Measurements from ENCODE around the gene OR4C6. TPM values are rescaled to one million over a fixed set of nuclear protein-coding genes. Genes with fewer than 3 reads are reported as not detected.

OR4C6 gene
- not detected in 2 replicates for total RNA-seq (2014; rRNA removed; shearing (Covaris generic))
- not detected in 2 replicates for total RNA-seq (2022)
- Bru-seq, nascent RNA, result not detected
- BruChase-seq, experiment 1, labeled RNA remaining after a 6-hour chase, result not detected
- BruChase-seq, experiment 2, labeled RNA remaining after a 2-hour chase, result not detected
- long read RNA-seq, result 0 reads

DNA sequence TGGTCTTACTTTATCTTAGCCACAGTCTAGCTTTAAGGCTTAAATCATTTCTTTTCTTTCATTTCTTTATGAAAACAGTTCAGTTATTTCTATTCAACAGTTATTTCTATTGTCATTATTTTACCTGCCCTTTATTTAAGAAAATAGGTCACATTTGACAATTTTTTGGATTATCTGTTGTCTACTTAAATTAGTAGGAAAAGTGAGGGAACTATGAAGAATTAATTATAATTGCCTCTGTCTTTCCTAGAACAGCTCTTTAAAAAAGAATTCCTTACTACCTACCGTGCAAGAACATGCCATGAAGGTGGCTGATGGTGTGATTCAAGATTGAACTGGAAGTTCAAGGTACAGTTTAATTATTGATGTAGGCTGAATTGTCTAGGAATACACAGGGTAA, at the start of gene OR4C6:
Gene OR4C6 (plus strand): TSS at position 301 of the 400 bp plus-strand sequence. CDS start 2,966 bp downstream, outside the sequence.
- no peak within 1 kb of the TSS for H3K4me2 ChIP-seq (ENCODE audit: low read length)
- no peak within 1 kb of the TSS for H3K4me3 ChIP-seq (ENCODE audit: low read depth, low read length, poor library complexity, severe bottlenecking)
- H4K20me1 ChIP-seq (ENCODE audit: insufficient read depth, low read length), result no peaks in the 10 kb centered on the region
- DNase-seq (ENCODE audit: low spot score), result no peak
- no peaks in the 10 kb centered on the region for H3K79me2 ChIP-seq (ENCODE audit: insufficient read depth, low read depth, low read length)
- no TSS peak for BruUV-seq (replicated peaks)
- no peaks in the 10 kb centered on the region for H3K4me1 ChIP-seq (ENCODE audit: insufficient read depth, low read length, poor library complexity, severe bottlenecking)
- CTCF ChIA-PET (ENCODE audit: unreplicated experiment), result no interaction called here
- H2AFZ ChIP-seq (ENCODE audit: low read length), result no peak within 1 kb of the TSS
- no peaks in the 10 kb centered on the region for H3K9me2 ChIP-seq (ENCODE audit: insufficient read depth, low read length)
- no peaks in the 10 kb centered on the region for H3K9me3 ChIP-seq (ENCODE audit: low read length)
- TF ChIP-seq EZH2phosphoT487 (IDR thresholded peaks at IDR 0.05; ENCODE audit: borderline replicate concordance, low read depth, low read length), result no peak
- TF ChIP-seq, protein P1, sequence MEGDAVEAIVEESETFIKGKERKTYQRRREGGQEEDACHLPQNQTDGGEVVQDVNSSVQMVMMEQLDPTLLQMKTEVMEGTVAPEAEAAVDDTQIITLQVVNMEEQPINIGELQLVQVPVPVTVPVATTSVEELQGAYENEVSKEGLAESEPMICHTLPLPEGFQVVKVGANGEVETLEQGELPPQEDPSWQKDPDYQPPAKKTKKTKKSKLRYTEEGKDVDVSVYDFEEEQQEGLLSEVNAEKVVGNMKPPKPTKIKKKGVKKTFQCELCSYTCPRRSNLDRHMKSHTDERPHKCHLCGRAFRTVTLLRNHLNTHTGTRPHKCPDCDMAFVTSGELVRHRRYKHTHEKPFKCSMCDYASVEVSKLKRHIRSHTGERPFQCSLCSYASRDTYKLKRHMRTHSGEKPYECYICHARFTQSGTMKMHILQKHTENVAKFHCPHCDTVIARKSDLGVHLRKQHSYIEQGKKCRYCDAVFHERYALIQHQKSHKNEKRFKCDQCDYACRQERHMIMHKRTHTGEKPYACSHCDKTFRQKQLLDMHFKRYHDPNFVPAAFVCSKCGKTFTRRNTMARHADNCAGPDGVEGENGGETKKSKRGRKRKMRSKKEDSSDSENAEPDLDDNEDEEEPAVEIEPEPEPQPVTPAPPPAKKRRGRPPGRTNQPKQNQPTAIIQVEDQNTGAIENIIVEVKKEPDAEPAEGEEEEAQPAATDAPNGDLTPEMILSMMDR (conservative IDR thresholded peaks at IDR 0.05; ENCODE audit: low read length), result no peak
- intact Hi-C loops (cut with micrococcal nuclease; ENCODE audit: unreplicated experiment), result no loop called here
- POLR2A ChIA-PET, result no interaction called here
- H3K36me3 ChIP-seq (ENCODE audit: insufficient read depth, low read length), result no peaks in the 10 kb centered on the region
- H3K27ac ChIP-seq (ENCODE audit: low read depth, low read length, poor library complexity, severe bottlenecking), result no peak within 1 kb of the TSS

DNA sequence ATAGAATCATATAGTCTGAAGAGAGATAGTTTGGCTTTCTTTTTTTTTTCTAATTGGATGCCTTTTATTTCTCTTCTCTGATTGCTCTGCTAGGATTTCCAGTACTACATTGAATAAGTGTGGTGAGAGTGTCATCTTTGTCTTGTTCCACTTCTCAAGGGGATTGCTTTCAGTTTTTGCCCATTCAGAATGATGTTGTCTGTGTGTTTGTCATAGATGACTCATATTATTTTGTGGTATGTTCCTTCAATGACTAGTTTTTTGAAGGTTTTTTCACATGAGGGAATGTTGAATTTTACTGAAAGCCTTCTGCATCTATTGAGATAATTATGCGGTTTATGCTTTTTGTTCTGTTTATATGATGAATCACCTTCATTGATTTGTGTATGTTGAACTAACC, 37.5 kb upstream of the OR4C6 start:
- ChIA-PET CTCF (ENCODE audit: unreplicated experiment) (no interaction called here), POLR2A (no interaction called here)
- no peak overlapping the region for H3K4me2 ChIP-seq (ENCODE audit: low read length)
- H3K79me2 ChIP-seq (ENCODE audit: insufficient read depth, low read depth, low read length), result no peaks in the 10 kb centered on the region
- H2AFZ ChIP-seq (ENCODE audit: low read length), result no peak overlapping the region
- DNase-seq (ENCODE audit: low spot score), result no peak
- H3K27ac ChIP-seq (ENCODE audit: low read depth, low read length, poor library complexity, severe bottlenecking), result no peak overlapping the region
- intact Hi-C loops (cut with micrococcal nuclease; ENCODE audit: unreplicated experiment), result no loop called here
- H3K9me2 ChIP-seq (ENCODE audit: insufficient read depth, low read length), result no peaks in the 10 kb centered on the region
- H3K36me3 ChIP-seq (ENCODE audit: insufficient read depth, low read length), result no peaks in the 10 kb centered on the region
- no peaks in the 10 kb centered on the region for H3K4me1 ChIP-seq (ENCODE audit: insufficient read depth, low read length, poor library complexity, severe bottlenecking)
- no TSS peak for BruUV-seq (replicated peaks)
- H3K4me3 ChIP-seq (ENCODE audit: low read depth, low read length, poor library complexity, severe bottlenecking), result no peak overlapping the region
- 0 out of 2 replicates have a peak, but pooled peaks cover 6% of the 10 kb centered on the region for H3K9me3 ChIP-seq (ENCODE audit: low read length)
- H4K20me1 ChIP-seq (ENCODE audit: insufficient read depth, low read length), result no peaks in the 10 kb centered on the region
- TF ChIP-seq EZH2phosphoT487 (IDR thresholded peaks at IDR 0.05; ENCODE audit: borderline replicate concordance, low read depth, low read length), result no peak
- TF ChIP-seq, protein P1 (conservative IDR thresholded peaks at IDR 0.05; ENCODE audit: low read length), result no peak

DNA sequence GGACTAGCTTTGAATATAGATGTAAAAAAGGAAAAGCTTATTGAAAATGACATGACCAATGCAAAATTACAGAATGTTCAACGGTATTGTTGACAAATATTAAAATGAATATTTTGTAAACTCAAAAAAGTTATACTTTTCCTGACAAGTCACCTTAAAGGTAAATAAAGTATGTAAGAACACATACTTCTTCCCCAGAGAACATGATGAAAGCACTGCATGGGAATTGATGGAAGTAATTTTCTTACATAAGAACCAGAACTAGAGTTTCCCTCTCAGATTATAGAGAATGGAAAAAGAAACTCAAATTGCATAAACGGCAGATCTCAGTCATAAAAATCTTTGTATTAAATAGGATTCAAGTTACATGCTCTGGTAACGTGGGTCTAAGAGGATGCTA, 27.2 kb upstream of the OR4C6 start, which contains the start of gene OR4P4:
Gene OR4P4 (plus strand): TSS at position 301 of the 400 bp plus-strand sequence.
- Histone ChIP-seq H3K9me2 (ENCODE audit: insufficient read depth, low read length) (no peaks in the 10 kb centered on the region), H3K4me3 (ENCODE audit: low read depth, low read length, poor library complexity, severe bottlenecking) (no peak within 1 kb of the TSS), H3K36me3 (ENCODE audit: insufficient read depth, low read length) (no peaks in the 10 kb centered on the region), H3K9me3 (ENCODE audit: low read length) (no peaks in the 10 kb centered on the region), H3K4me1 (ENCODE audit: insufficient read depth, low read length, poor library complexity, severe bottlenecking) (no peaks in the 10 kb centered on the region), H2AFZ (ENCODE audit: low read length) (no peak within 1 kb of the TSS), H3K27ac (ENCODE audit: low read depth, low read length, poor library complexity, severe bottlenecking) (no peak within 1 kb of the TSS), H3K79me2 (ENCODE audit: insufficient read depth, low read depth, low read length) (no peaks in the 10 kb centered on the region), H4K20me1 (ENCODE audit: insufficient read depth, low read length) (no peaks in the 10 kb centered on the region), H3K4me2 (ENCODE audit: low read length) (no peak within 1 kb of the TSS)
- BruUV-seq (replicated peaks), result no TSS peak
- no peak for DNase-seq (ENCODE audit: low spot score)
- ChIA-PET CTCF (ENCODE audit: unreplicated experiment) (no interaction called here), POLR2A (no interaction called here)
- intact Hi-C loops (cut with micrococcal nuclease; ENCODE audit: unreplicated experiment), result no loop called here
- no peak for TF ChIP-seq EZH2phosphoT487 (IDR thresholded peaks at IDR 0.05; ENCODE audit: borderline replicate concordance, low read depth, low read length)
- TF ChIP-seq, protein P1 (conservative IDR thresholded peaks at IDR 0.05; ENCODE audit: low read length), result no peak
